ENCODE measurements around the gene FAM133A. TPM values are rescaled to one million over a fixed set of nuclear protein-coding genes. Genes with fewer than 3 reads are reported as not detected.
A peak's percentile ranks its signal among the peaks of the same experiment; 100 is the strongest.

FAM133A gene
- 0.13 TPM for polyA plus RNA-seq (2013, experiment 1 of 2; ENCODE audit: insufficient read length)
- 0.17 TPM for polyA plus RNA-seq (2013, experiment 2 of 2; ENCODE audit: insufficient read length)

DNA sequence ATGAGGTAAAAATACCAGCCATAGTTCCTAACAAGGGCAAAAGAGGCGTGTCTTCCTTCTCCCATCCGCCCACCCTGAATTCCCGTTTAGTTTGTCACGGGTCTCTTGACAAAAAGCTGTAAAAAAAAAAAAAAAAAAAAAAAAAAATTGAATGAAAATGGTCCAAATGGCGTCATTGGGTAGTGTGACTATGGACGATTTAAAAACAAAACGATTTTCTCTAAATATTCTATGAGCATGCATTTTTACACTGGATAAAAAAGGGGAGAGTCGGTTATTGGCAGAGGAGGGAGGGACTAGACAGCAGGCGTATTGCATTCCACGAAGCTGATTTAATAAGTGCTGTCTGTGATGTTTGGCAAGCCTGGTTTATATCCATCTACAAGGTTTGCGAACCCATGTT, at the start of gene FAM133A:
Gene FAM133A (plus strand): TSS at position 338 of the 403 bp plus-strand sequence. CDS start 35,214 bp downstream, outside the sequence.
- peak; percentile 64 for DNase-seq

DNA sequence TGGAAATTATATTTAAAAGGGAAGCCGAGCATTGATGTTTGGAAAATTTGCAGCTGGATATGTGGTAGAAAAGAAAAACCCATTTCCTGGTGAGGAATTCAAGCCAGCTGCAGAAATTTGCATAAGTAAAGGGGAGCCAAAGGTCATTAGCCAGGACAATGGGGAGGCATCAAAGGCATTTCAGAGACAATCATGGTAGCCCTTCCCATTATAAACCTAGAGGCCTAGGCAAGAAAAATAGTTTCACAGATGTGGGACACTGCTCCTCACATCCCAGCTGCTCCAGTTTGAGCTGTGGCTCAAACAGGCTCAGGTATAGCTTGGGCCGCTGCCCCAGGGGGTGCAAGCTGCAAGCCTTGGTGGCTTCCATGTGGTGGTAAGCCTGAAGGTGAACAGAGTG, 36.4 kb upstream of the FAM133A start:
- DNase-seq, result no peak

DNA sequence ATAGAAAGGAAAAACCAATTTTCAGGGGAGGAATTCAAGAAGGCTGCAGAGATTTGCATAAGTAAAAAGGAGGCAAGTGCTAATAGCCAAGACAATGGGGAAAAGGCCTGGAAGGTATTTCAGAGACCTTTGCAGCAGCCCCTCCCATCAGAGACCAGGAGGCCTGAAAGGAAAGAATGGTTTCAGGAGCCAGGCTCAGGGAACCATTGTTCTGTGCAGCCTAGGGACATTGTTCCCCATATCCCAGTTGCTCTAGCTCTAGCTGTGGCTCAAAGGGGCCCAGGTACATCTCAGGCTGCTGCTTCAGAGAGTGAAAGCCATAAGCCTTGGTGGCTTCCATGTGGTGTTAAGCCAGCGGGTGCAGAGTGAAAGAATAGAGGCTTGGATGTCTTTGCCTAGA, 24.6 kb upstream of the FAM133A start:
- no peak for DNase-seq

DNA sequence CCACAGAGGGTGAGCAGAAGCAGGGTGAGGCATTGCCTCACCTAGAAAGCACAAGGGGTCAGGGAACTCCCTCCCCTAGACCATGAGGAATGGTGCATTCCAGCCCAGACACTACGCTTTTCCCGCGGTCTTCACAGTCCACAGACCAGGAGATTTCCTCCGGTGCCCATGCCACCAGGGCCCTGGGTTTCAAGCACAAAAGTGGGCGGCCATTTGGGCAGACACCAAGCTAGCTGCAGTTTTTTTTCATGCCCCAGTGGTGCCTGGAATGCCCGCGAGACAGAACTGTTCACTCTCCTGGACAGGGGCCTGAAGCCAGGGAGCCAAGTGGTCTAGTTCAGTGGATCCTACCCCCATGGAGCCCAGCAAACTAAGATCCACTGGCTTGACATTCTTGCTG, 13.4 kb upstream of the FAM133A start:
- DNase-seq, result no peak

DNA sequence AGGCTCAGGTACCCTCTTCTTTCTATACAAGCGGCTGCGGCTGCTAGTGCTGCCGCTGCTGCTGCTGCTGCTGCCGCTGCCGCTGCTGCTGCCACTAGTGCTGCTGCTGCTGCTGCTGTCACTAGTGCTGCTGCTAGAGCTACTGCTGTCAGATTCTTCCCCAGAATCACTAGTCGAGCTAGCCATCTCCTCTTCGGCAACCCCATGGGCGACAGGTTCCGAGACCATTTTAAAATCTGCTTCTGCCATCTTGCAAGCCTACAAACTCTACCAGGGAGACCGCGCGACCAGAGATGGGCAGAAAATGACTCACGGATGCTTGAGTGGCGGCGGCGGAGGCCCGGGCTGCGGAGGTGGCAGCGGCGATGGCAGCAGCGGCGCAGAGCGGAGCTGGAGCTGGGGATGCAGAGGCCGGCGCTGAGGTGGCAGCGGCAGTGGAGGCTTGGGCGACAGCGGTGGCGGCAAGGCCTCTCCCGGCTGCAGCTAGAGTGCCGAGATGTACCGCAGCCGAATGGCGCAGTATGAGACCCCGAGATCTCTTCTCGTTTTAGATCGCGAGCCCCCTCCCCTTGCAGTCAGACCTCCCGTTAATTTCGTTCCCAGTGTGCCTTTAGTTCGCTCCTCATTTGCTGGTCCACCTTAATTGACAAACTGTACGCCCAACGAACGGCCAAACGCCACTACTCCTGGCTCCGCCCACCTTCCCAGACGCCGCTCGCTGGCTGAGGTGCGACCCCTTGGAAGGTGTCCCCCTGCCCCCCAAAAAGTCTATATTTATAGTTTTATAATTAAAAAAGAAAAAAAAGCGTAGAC, 744 bp upstream of the FAM133A start, which contains the start of gene NAP1L3:
Gene NAP1L3 (minus strand): TSS at position 523 of the 813 bp plus-strand sequence. CDS start 274 bp downstream, at position 249.
- DNase-seq, result peak; percentile 86

DNA sequence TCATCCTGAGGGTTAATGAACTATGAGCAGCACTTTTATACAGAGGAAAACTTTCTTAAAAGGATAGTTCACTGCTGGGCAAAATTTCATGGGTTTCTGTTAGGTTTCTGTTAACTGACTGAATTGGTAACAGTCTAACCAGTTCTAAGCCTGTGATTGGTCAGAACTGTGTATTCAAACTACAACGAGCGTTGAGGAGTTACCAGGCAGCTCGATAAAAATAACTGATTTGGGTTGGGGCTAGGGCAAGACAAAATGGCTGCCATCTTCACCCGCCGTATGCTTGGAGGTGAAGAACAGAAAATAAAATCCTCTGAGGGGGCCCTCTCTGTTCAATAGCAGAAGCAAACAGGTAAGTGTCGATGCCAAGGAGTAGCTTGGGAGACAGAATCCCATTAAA, 22.0 kb downstream of the FAM133A start:
- no peak for DNase-seq

DNA sequence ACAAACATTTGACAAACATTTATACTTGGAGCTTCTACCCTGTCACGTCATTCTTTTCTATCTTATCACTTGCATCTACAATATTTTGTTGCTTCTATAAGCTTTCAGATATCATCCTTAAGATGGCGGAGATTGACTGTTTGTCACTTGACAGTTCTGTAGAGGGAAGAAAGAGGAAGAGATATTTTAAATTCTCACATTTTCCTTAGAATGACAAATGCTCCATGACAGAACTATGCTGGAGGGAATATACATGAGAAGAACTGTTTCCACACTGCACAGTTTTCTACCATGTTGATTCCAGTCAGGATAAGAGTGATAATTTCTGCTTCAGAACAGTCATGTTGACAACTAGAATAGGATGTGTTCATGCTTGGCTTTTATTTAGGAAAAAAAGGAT, 29.7 kb downstream of the FAM133A start:
- DNase-seq, result no peak

DNA sequence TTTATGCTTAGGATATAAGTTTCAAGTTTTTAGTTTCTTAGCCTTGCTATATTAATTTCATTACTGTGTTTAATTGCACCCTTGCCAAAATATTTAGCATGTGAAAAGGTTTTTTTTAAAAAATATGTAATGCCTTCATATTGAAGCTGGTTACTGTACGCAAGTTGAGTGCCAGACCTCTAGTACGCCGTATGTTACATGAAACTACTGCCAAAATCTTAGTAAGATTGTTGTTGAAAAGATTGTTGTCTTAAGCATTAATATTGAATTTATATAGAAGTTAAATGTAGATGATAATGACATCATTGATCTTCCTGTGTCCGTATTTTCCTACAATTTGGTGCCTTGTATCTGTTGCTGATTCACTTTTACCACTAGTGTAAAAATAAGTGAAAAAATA, 37.1 kb downstream of the FAM133A start:
- no peak for DNase-seq

DNA sequence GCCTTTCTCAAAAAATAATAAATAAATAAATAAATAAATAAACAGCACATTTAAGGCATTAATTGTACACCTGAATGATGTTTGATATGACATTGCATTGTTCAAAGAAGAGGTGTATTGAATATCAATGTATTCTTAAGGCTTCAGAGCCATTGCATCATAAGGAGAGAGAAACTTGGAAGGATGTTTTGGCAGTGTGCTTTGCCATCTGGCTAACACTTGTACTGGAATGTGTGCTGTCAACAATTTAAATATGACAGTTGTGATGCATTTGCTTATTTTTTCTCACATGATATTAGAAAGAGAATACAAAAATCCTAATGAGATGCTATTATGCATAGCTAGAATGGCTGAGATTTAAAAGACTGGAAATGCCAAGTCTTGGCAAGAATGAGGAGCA, 67.8 kb downstream of the FAM133A start:
- no peak for DNase-seq

DNA sequence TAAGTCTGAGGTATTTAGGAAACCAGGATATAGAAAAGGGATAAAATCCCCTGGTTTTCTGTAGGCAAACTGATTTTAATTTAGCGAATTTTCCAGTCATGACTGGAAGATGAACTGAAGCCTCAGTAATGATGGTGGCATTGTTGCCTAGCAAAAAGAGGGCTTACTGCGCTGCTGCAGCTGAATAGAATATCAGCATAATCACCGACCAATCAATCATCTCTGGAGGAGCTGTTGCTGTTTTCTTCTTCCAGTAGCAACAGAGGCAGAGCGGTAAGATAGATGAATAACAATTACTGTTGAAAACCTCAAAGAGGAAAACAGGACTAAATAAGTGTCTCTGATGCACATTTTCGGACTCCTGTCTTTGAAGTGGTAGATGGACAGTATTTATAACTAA, 86.2 kb downstream of the FAM133A start:
- no peak for DNase-seq

Measured in fibroblast of skin of abdomen (primary cell).